GM12892 (cell line): ENCODE data around the gene LHX2.

ENCODE experiments used
- DNase-seq: peaks from one replicate; pipeline ENCODE4 v3.0.0; 2011; ENCODE audit not compliant: insufficient read length
- FAIRE-seq: peaks from 2 replicates; lab custom pipeline; 2011; peaks lifted over from hg19 to GRCh38; lab: Jason Lieb, UNC
- POLR2A ChIP-seq: IDR thresholded peaks from 2 replicates; pipeline ENCODE4 v1.6.1; 2011; ENCODE audit warnings: low read depth, low read length, control low read depth
- POLR2AphosphoS5 ChIP-seq: IDR thresholded peaks from 2 replicates; pipeline ENCODE4 v1.6.1; 2011; ENCODE audit warnings: low read depth, low read length, control low read depth
- TAF1 ChIP-seq: IDR thresholded peaks from 2 replicates; pipeline ENCODE4 v1.6.1; 2011; ENCODE audit warnings: low read depth, mild to moderate bottlenecking, control low read depth, low read length, borderline replicate concordance

Gene LHX2

GRCh38 chr9:124066783-124067577, 55.4 kb downstream of the LHX2 start:
- FAIRE-seq (no peak), DNase-seq (no peak)
- no peak for TF ChIP-seq POLR2AphosphoS5
- TF ChIP-seq TAF1 = no peak
- no peak for TF ChIP-seq POLR2A

DNA sequence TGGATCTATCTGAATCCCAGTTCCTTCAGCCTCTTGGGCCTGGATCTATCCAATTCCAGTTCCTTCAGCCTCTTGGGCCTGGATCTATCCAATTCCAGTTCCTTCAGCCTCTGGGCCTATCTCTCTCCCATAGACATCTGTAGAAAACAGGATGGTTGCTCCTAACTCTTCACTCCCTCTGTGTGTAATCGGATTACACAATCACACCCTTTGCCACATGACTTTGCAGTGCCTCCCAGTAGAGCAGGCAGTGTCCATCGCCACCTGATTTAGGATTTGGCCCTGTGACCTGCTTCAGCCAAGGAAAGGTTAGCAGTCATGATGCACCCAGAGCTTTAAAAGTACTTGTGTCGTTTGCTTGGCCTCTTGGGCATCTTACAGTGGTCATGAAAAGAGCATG, 56.7 kb downstream of the LHX2 start:
- FAIRE-seq (no peak), DNase-seq (no peak)
- TF ChIP-seq POLR2AphosphoS5 (no peak), TAF1 (no peak), POLR2A (no peak)

GRCh38 chr9:124074746-124075145, 63.2 kb downstream of the LHX2 start:
- TF ChIP-seq POLR2A = no peak
- no peak for TF ChIP-seq TAF1
- TF ChIP-seq POLR2AphosphoS5 = no peak
- DNase-seq (no peak), FAIRE-seq (no peak)

DNA sequence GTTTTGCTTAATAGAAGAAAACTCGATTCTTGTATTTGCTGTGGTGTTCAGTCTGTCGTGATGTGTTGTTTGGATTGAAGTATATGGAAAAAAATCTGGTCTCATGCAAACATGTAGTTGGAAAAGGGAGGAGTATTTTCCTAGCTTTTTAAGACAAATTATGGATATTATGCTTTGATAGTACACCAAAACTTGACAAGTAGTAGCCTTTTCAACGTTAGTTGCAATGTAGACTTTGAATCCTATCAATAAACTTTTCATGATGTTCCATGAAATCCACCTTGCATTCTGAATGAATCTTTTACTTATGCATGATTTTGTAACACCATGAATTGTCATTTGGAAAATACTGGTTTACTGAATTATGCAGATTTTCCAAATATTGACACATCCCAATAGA, 64.2 kb downstream of the LHX2 start:
- DNase-seq = no peak
- no peak for FAIRE-seq
- TF ChIP-seq POLR2A (no peak), TAF1 (no peak), POLR2AphosphoS5 (no peak)

DNA sequence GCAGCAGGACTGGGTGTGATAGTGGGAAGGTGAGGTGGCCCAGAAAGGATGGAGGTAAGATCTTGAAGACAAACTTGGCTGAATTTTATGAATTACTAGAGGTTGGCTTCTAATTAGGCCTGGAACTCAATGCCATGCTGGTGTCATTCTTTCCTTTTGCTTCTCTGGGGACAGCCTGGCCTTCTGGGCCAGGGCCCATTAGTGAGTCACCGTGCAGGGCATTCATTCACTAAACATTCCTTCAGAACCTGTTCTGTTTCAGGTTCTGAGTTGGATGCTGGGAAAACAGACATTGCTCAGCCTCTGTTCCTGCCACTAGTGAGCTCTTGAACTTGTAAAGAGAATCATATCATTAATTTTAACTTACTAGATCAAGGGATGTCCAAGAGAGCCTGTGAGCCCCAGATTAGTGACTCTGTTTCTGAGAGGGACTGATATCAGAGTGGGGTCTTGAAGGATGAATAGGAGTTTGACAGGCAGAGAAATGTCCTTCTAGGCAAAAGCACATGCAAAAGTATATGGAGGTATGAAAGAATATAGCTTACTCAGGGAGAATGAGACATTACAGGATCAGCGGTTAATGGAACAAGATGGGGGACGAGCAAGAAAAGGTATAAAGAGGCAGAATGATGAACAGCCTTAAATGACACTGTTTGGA, 66.5 kb downstream of the LHX2 start:
- no peak for DNase-seq
- FAIRE-seq = no peak
- no peak for TF ChIP-seq TAF1
- TF ChIP-seq POLR2A = no peak
- TF ChIP-seq POLR2AphosphoS5 = no peak

DNA sequence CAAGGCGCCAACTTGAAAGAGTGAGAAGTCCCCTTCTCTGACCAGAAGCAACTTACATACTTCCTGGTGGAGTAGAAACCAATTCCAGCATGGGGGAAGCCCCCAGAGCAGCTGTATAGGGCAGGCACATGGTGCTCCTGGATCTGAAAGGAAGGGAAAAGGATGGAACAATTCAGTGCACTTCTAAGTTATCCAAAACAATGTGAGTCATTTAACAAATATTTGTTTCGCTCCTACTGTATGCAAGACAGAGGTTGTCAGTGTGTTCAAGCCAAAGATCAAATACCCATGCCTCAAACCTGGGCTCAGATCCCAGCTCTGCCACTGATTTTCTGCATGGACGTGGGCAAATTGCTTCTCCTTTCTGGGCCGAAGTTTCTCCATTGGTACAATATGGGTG, 67.1 kb downstream of the LHX2 start:
- FAIRE-seq (no peak), DNase-seq (no peak)
- no peak for TF ChIP-seq TAF1

DNA sequence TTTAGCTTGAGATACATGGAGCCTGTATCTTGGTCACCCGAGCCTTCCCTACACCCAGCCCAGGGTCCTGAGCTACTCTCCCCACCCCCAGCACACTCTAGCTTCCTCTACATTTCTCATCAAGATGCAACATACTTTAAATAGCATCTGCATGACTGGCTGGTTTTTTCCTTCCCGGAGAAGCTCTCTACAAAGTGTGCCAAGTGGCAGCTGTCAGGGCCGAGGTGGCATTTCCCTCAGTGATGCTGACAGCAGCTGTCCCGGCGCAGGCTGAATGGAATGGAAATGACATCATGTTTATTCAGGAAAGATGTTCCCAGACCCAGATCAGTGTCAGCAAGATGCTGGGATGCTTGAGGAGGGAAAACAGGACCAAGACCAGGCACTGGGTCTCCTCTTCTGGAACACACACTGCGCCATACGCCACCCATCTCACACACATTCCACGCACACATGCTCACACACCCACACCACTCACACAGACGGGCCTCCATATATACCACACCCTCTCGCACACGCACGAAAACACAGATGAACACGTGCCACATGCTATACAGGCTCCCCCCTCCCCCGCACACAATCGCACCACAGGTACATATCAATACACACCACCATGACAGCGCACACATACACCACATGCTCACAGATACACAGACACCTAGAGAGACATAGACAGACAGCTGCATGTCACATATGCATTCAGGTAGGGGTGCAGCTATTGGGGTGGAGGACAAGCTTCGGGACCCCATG, 67.8 kb downstream of the LHX2 start:
- TF ChIP-seq POLR2A (no peak), POLR2AphosphoS5 (no peak), TAF1 (no peak)
- FAIRE-seq = no peak
- DNase-seq = no peak

GRCh38 chr9:124082622-124083021, 71.1 kb downstream of the LHX2 start:
- FAIRE-seq (no peak), DNase-seq (no peak)
- TF ChIP-seq TAF1 (no peak), POLR2A (no peak), POLR2AphosphoS5 (no peak)
